Kasumi-1 (cell line): ENCODE data around the gene LRRN4.

Experiments
- DNase-seq, 2 experiments: peaks; one replicate each; lab custom pipeline; 2025; lab: John Stamatoyannopoulos, UW

Gene LRRN4

DNA sequence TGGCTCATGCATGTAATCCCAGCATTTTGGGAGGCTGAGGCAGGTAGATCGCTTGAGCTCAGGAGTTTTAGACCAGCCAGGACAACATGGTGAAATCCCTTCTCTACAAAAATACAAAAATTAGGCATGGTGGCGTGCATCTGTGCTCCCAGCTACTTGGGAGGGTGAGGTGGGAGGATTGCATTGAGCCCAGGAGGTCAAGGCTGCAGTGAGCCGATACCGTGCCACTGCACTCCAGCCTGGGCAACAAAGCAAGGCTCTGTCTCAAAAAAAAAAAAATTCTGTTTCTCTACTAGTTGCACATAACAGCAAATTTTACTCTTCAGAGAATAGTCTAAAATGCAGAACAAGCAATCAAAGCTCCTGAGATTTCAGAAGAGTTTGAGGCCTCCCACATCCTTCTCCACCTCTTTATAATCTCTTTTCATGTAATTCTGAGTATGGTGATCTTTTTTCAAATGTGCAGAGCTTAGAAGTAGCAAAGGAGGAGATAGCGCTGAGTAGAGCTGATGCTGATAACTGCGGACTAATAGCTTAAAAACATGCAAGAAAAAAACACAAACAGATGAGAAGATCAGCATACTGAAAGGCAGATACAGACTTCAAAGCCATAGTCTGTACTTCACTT lies 23.3 kb downstream of the LRRN4 start:
- no peak for DNase-seq

DNA sequence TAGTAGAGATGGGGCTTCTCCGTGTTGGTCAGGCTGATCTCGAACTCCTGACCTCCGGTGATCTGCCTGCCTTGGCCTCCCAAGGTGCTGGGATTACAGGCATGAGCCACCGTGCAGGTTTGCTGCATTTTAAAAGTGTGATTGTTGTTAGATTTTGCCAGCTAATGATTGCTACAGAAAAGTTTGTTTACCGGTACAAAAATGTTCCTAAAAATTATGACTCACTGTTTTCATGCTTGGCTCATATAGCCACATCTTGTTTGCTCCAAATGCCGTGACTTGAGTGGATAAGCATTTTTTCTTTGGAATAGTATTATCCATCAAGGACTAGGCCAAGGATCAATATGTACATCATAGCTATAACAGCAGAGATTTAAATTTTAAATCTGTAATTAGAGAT lies 24.3 kb downstream of the LRRN4 start:
- no peak for DNase-seq

DNA sequence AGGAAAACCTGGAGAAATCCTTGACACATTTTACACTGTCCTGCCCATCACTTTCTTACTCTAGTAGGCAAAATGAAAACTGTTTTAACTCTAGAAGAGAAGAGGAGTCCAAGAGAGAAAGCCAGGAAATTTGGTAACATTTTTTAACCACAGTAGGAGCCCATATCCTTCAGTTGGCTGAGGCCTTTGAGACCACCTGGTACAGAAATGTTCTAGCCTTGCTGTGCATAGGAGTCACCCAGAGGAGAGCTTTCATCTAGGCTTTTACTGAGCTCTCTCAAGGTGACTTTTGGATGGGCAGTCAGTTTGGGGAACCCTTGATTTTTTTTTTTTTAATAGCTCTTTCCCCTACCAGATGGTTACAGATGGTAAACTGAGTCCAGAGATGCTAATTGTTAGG lies 25.0 kb downstream of the LRRN4 start:
- peak; percentile 47 to 50 for DNase-seq

DNA sequence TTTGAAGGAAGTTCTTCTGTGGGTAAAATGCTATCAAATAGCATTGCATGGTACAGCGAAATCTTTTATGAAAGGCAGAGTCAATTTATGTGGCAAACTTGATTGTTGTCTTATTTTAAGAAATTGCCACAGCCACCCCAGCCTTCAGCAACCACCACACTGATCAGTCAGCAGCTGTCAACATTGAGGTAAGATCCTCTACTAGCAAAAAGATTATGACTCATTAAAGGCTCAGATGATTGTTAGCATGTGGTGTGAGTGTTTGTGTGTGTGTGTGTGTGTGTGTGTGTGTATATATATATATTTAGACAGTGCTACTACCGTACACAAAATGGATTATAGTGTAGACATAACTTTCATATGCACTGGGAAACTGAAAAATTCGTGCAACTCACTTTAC lies 27.8 kb downstream of the LRRN4 start:
- DNase-seq = peak; percentile 15 to 30

DNA sequence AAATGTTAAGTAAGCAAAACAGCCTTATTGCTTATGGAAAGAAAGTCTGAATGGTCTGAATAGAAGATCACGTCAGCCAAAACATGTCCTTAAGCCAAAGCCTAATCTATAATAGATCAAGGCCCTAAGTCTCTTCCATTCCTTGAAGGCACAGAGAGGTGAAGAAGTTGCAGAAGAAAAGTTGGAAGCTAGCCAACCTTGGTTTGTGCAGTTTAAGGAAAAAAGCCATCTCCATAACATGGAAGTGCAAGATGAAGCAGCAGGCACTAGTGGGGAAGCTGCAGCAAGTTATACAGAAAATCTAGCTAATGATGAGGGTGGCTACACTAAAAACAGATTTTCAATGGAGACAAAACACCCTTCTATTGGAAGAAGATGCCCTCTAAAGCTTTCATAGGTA lies 29.1 kb downstream of the LRRN4 start:
- DNase-seq = no peak

DNA sequence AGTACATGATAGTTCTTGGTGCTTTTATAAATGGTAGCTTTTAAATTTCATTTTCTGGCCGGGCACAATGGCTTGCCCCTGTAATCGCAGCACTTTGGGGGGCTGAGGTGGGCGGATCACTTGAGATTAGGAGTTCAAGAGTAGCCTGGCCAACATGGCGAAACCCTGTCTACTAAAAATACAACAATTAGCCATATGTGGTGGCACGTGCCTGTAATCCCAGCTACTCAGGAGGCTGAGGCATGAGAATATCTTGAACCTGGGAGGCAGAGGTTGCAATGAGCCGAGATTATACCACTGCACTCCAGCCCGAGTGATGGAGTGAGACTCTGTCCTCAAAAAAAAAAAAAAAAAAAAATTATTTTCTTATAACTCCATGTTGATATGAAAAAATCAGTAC lies 36.0 kb downstream of the LRRN4 start:
- DNase-seq = no peak

DNA sequence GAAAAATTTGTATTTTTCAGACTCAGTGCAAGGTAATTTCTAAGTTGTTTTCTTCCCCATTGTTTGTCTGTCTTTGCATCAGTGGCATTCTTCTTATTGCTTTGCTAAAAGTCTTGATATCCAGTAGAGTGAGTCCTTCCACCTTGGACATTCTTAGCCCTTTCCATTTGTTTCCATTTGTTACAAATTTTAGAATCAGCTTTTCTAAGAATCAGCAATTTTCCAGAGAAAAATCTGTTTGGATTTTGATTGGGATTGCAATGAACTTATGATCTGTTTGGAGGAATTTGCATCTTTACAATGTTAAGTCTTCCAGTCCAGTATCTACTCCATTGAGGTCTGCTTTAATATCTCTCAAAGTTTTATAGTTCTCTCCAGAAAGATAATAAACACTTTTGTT lies 36.4 kb downstream of the LRRN4 start:
- DNase-seq = no peak

DNA sequence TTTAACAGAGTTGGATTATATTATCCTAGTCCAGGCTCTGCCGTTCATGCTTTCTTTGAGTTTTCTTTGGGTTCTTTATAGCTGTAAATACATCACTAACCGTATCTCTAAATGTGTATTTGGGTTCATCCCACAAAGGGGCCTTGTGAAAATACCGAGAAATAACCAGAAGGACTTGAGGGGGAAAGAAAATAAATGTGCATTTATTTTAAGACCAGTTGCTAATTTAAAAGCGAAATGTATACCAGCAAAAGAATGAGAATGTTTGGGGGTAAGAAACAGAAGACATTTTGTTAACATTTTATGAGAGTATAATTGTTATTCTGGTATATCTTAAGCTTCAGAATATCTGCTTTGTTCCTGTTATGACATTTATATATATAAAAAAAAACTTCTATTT lies 38.9 kb downstream of the LRRN4 start:
- no peak for DNase-seq

DNA sequence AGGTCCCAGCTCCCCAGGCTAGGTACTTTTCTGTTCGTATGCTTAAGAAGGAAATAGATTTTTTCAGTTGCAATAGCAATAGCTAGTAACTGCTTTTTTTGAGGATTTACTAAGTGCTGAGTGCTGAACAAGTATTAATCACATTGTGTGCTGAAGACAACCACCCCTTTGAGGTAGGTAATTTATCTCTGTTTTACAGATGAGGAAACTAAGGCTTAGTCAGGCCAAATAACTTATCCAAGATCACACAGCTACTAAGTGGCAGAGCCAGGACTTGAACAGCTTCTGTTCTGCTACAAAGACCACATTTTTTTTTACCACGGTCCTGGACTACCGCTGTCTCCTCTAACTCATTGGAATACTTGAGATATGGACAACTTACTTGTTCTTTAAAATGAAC lies 39.8 kb downstream of the LRRN4 start:
- DNase-seq = no peak

DNA sequence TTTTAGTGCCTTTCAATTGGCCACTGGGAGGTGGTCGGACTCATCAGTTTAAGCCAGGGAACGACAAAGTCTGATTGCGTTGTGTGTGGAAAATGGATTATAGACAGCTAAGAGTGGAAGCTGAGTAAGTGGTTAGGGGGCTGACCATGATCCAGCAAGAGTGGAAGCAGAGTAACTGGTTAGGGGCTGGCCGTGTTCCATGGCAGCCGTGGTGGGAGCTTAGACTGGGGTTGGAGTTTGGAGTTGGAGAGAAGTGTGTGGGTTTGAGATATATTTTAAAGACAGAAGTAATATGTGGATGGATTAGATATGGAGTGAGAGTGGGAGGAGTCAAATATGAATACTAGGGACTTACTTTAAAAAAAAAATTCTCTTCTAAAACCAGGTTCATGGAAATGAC lies 41.7 kb downstream of the LRRN4 start:
- no peak for DNase-seq

DNA sequence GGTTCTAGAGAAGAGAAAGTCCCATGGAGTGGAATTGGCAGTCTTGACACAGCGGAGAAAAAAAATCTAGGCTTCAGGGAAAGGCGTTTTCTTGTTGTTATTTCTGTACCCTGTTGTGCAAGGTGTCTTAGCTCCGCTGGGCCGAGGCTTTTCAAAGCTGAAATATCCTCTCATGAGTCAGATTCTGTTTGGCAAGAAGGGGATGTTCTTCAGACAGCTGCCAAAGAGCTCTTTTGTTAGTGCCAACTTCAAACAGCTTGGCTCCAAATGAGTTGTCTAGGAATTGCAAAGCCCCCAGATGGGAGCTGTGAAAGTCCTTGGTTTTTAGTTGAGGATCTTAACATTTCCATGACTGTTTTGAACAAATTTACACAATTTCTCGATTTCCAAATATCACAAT lies 45.6 kb downstream of the LRRN4 start:
- DNase-seq = peak; percentile 50 to 70

DNA sequence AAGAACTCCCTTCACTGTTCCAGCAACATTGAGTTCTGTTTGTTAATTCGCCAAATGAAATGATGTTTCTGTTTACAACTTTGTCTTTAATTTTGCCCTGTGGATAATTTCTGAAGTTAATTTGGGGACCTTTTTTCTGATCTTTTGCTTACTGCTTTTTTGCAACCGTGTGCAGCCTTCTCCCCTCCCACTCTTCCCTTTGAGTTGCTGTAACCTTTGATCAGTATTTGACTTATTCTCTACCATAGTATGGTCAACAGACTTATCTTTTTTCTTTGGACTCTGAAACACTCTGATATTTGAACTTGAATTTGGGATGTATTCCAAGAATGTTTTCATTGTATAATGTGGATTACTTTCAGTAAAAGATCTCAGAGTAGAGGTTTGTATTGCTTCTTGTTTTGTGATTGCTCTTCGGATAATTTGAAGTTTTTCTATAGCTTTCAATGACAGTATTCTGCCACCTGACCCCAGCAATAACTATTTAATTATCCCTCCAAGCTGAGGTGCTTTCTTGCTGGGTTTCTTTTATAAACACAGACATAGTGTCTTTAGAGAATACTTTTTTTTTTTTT lies 46.2 kb downstream of the LRRN4 start:
- peak in 1 of 2 experiments; percentile 24 for DNase-seq

DNA sequence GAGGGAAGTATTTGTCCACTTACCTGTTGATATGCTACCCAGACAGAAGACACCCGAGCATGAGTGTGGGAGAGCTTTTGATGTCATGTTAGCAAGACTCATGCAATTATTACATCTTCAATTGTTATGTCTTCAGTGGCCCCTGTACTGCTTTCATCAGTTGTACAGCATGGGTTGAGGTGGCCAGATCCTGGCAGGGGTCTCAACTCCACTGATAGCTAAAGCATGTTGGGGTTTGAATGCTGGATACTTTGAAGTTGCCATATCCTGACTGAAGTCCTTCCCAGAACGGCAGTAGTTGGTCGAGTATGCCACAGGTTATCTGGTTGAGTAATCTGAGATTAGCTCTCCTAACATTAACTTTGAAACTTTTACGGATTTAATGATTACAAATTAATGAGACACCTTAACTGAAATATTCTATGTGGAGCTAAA lies 46.7 kb downstream of the LRRN4 start:
- DNase-seq = peak in 1 of 2 experiments; percentile 24

DNA sequence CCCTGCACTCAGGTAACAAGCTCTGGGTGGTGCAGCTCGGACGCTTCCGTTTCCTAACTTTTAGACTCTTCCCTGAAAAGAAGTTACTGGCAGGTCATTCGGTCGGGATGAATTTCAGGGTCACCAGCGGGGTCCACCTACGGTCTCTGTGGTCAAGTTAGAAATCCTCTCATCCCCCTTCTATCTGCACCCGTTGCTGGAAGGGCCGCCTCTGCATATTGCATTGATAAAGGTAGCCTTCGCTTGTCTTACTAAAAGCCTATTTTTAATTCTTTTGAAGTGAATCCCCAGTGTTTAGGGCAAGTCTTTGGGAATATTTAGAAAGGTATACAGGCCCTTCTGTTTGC lies 47.3 kb downstream of the LRRN4 start:
- DNase-seq = no peak

DNA sequence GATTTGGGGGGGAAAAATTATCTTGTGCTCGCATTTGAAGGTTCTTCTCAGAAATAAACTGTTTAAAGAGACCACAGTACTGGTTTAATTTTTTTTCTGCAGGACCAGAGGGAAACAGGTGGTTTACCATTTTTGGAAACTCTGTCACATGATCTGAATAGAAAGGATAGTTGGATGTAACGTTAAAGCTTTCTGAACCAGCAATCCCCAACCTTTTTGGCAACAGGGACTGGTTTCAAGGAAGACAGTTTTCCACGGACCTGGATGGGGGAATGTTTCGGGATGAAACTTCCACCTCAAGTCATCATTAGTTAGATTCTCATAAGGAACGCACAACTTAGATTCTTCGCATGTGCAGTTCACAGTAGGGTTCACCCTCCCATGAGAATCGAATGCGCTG lies 53.0 kb downstream of the LRRN4 start:
- no peak for DNase-seq

DNA sequence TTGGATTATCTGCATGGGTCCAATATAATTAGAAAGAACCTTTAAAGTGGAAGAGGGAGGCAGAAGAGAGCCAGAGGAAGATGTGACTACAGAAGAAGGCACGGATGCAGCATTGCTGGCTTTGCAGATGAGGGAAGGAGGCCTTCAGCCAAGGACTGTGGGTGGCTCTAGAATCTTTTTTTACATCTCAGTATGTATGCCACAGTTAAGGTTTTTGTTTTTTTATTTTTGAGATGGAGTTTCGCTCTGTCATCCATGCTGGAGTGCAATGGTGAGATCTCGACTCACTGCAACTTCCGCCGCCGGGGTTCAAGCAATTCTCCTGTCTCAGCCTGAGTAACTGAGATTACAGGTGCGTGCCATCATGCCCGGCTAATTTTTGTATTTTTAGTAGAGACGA lies 54.1 kb downstream of the LRRN4 start:
- no peak for DNase-seq

DNA sequence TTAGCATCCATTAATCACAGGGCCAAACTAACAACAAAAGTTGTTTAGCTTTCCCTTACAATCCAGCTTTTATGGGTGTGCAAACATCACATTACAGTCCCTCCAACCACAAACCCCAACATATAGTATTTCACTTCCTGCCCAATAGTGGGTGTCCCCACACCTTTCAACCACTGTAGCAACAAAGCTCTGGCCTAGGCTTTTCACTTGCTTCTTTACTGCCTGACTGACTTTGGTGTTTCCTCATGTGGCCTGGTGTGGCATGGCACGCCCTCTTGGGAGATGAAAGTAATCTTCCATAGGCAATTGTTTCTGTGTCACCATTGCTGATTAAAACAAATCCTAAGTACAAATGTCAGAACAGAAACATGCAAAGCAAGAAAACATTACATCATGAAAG lies 57.1 kb downstream of the LRRN4 start:
- peak; percentile 44 to 68 for DNase-seq

DNA sequence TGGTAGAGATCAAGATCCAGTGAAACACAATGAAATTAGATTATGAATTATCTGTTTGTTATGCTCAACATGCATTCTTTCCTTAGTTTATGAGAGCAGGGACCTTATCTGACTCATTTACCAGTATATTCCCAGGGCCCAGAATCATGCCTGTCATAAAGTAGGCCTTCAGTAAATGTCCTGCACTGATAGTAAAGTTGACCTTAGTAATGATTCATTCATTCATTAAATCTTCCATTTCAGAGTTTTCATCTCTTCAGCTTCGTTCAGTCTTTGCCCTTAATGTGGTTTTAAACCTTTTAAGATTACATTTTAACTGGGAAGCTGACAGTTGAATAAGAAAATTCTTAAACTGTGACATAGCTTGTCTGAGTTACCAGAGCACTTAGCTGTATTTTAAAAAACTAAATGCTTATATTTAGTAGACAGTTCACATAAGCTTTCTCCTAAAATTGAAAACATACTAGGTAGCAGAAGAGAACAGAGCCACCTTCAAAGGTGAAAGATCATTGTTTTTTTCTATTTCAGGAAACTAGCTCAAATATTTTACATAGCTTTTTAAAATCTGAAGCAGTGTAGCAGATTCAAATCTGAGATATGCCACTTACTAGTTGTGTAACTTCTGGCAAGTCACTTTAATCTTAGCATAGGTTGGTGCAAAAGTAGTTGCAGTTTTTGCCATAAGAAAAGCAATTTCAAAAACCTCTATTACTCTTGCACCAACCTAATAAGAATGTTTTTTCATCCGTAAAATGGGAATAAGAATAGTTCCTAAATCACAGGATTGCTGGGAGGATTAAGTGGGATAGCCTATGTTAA lies 62.0 kb downstream of the LRRN4 start:
- no peak for DNase-seq

DNA sequence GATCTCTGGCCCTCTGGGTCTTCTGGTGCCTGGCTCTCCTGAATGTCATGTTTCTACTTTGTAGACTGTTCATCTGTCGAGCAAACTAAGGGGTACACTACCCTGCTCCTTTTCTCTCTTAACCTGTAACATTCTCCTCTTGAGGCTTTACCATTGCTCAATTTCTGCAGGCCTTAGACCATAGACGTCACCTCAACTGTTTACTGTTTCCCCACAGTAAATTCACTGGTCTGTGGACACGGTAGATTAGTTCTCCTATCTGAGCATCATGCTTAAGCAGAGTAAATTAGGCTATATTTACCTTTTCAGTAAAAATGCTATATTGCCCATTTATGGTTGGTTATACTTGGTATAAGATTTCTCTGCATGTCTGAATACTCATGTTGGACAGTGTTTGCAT lies 62.9 kb downstream of the LRRN4 start:
- no peak for DNase-seq
